IPS DF 19.7 (cell line): ENCODE data around the gene SLC28A3.
A peak's percentile ranks its signal among the peaks of the same experiment; 100 is the strongest.

ENCODE experiments used
- DNase-seq: peaks from one replicate; pipeline ENCODE4 v3.0.0-alpha.2; 2013; ENCODE audit warnings: low read depth, low spot score

The SLC28A3 gene

GRCh38 chr9:84300271-84300670 lies 40.3 kb downstream of the SLC28A3 start:
- DNase-seq, result no peak

- DNase-seq, result no peak
These were observed 43.3 kb downstream of the SLC28A3 start for GRCh38 chr9:84297162-84297821.

GRCh38 chr9:84296146-84296843 lies 44.3 kb downstream of the SLC28A3 start:
- DNase-seq, result no peak

GRCh38 chr9:84294241-84294950 lies 46.2 kb downstream of the SLC28A3 start:
- DNase-seq, result peak; percentile 25

- no peak for DNase-seq
These were observed 47.4 kb downstream of the SLC28A3 start for GRCh38 chr9:84293001-84293798.

- no peak for DNase-seq
These were observed 55.2 kb downstream of the SLC28A3 start for GRCh38 chr9:84285381-84285780.

- DNase-seq, result no peak
These were observed 56.6 kb downstream of the SLC28A3 start for GRCh38 chr9:84283946-84284345.

GRCh38 chr9:84278130-84278529 lies 62.4 kb downstream of the SLC28A3 start:
- no peak for DNase-seq

- DNase-seq, result no peak
These were observed 62.9 kb downstream of the SLC28A3 start for GRCh38 chr9:84277646-84278045.

GRCh38 chr9:84276741-84277140 lies 63.8 kb downstream of the SLC28A3 start:
- no peak for DNase-seq

GRCh38 chr9:84271921-84272556 lies 68.5 kb downstream of the SLC28A3 start:
- no peak for DNase-seq

GRCh38 chr9:84271531-84271900 lies 69.0 kb downstream of the SLC28A3 start:
- peak; percentile 17 for DNase-seq

GRCh38 chr9:84270847-84271530 lies 69.6 kb downstream of the SLC28A3 start:
- no peak for DNase-seq

- DNase-seq, result peak; percentile 15
These were observed 74.4 kb downstream of the SLC28A3 start for GRCh38 chr9:84266087-84266561.

GRCh38 chr9:84264307-84265029 lies 76.1 kb downstream of the SLC28A3 start:
- DNase-seq, result no peak

GRCh38 chr9:84261070-84261746 lies 79.3 kb downstream of the SLC28A3 start:
- peak; percentile 23 for DNase-seq

- no peak for DNase-seq
These were observed 82.2 kb downstream of the SLC28A3 start for GRCh38 chr9:84258371-84258770.

GRCh38 chr9:84255696-84256095 lies 84.9 kb downstream of the SLC28A3 start:
- no peak for DNase-seq

- DNase-seq, result no peak
These were observed 85.6 kb downstream of the SLC28A3 start for GRCh38 chr9:84254972-84255371.
